HG03103 (cell line): ENCODE data around the gene FOXN3.

Experiments used
- ATAC-seq: cut with Tn5 transposase; IDR thresholded peaks from one replicate; pipeline ENCODE4 v1.9.1; 2021; ENCODE audit warnings: low read depth; ENCODE audit not compliant: unreplicated experiment

Gene FOXN3

DNA sequence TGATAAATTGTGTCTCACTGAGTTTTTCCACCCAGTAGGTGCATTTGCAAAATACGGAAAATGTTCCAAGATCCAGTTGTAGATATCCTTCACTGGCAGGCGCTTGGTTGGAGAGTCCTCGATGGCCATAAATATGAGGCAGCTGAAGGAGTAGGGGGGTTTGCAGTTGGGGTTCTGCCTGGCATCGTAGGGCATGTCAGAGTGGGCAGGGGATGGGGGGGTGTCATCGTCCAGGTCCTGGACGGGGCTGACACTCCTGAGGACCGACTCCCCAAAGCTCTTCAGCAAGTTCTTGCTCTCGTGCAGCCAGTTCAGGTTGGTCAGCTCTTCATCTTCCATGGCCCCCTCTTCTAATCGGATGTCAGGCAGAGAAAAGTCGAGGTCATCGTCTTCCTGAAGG is 5.1 kb downstream of the FOXN3 start:
- no peak for ATAC-seq

DNA sequence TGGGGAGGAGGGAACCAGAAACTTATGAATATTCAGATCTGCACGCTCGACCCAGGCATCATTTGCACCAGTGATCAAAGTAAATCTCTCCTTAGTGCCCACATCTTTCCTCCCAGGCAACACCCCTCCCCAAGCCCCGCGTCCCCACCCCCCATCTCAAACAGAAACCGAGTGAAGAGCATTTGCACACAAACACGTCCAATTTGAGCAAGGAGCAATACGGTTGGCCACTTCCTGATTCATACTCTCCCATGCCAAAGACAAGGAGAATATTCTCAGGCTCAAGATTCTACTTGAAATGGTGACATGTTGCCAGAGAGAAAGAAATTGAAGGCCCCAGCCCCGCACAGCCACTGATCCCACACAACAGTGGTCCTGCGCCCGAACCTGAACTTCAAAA is 7.1 kb downstream of the FOXN3 start:
- no peak for ATAC-seq

DNA sequence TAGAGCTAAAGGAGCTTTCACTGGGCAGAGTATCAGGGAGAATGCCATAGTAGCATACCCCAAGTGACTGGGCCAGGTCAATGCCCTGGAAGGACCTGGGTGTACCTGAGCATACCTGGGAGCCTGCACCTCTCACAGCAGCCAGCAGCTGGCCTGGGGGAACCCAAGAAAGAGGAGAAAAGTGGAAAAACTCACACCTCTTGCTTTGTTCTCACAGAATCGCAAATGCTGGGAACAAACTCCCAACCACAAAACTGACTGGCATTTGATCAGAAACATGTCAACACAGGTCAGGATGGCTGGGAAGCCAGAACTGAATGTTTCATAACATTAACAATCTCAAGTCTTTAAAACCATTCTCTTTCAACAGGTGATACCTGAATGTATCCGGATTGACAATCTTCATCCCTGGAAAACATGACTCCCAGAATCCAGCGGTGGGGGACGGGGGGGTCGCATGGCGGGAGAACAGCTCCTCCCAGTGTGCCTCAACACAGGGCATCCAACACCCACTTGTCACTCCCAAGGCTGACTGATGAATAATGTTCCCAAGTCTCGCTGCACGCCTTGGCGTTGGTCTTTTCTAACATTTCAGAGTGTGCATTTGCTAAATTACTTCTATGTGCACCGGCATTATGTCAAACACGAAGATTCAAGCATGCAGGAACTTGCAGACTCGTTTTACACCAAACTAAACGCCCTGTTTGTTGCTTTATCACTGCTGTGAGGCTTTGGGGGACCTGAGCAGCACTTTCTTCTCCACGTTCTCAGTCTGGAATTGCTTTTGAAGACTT is 7.9 kb downstream of the FOXN3 start:
- no peak for ATAC-seq

DNA sequence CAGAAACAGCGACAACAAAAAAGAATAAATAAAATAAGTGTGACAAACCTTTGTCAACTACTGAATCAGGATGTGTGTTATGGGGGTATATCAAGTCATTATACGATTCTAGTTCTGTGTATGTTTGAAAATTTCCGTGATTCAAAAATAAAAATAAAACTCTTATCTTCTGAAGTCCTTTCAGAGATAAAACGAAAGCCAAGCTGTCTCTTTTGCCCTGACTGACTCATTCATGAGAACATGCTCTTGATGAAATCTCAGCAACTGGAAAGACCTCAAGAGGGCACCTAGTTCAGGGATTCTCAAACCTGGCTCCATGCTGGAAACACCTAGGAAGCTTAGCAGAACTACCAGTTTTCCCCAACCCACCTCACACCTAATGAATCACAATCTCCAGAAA is 9.2 kb downstream of the FOXN3 start:
- no peak for ATAC-seq

DNA sequence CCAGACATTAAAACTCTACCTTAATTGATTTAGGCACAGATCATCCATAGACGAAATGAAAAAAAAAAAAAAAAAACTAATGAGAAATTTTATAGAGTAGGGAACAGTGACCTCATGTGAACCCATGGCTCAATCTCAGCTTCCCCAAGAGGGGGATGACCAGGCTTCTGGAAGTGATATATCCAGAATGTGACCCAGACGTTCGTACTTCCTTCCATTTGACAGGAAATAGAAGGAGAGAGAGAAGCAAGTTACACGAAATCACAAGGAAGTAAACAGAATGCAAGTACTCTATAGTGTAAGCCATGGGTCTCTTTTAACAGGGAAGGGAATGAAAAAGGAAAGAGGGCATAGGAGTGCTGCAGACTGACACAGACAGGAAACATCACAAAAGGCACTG is 10.1 kb downstream of the FOXN3 start:
- no peak for ATAC-seq

DNA sequence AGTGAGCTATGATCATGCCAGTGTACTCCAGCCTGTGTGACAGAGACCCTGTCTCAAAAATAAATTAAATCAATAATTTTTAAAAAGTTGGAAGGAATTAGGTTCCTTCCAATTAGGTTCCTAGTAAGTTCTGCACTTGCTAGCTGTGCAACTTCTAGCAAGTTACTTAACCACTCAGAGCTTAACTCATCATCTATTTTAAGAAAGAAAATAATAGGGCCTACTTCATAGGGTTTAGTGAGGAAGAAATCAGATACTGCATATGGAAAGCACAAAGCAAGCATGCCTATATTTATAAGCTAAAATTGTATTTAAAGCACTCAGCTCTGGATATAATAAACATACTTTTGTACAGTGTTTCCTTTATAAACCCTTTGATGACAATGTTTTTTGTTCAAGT is 10.7 kb downstream of the FOXN3 start:
- no peak for ATAC-seq

DNA sequence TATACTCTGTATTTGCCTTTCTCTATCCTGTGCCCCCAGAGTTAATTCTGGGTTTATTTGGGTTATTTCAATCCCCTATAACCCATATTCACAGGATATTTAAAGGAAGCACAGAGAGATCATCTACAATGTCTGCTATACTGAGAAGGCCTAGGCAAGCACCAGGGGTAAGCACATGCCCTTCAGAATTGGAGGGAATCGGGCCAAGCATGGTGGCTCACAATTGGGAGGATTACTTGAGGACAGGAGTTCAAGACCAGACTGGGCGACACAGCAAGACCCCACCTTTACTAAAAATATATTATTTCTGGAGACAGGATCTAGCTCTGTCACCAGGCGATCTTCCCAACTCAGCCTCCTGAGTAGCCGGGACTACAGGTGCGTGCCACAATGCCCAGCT is 11.3 kb downstream of the FOXN3 start:
- no peak for ATAC-seq

DNA sequence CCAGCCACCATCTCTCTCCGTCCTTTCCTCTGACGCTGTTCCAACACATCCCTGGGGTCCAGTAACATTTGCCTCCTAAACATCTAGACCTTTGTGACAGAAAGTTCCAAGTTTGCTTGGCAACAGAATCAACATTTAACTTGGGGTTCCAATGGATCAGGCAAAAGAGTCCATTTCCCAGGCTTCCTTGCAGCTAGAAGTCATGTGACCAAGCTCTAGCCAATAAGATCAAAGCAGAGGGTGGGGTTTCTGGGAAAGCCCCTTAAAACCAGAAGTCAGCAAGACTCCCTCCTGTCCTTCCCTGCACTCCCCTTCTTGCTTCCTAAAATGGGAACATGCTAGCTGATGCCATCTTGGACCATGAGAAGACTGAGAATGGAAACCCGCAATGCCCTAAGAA is 14.7 kb downstream of the FOXN3 start:
- no peak for ATAC-seq

DNA sequence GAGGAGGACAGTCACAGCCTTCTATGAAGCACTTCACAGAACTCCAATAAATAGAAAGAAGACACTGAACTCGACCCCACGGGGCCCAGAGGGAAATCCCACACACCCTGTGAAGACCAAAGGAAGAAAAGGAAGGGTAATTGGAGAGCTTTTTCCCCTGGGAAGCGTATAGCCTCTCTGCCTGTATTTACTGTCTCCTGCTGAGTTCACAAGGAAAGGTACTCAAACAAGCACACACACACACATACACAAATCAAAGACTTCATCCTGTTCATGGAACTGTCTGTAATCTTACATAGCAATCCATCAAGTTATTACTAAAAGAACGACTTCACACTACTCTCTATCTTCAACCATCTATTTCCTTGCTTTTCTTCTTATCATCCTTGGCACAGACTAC is 15.3 kb downstream of the FOXN3 start:
- ATAC-seq: no peak

DNA sequence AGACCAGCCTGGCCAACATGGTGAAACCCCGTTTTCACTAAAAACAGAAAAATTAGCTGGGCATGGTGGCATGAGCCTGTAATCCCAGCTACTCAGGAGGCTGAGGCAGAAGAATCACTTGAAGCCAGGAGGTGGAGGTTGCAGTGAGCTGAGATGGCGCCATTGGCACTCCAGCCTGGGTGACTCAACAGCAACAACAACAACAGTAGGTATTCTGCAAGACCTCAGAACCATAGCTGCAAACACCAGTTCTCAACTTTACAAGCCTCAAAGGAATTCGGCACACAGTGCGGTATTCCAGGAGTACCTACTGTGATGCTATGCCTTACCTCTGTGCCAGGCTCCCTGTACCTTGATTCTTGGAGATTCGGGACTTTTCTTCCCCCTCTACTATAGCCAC is 15.8 kb downstream of the FOXN3 start:
- ATAC-seq: no peak

DNA sequence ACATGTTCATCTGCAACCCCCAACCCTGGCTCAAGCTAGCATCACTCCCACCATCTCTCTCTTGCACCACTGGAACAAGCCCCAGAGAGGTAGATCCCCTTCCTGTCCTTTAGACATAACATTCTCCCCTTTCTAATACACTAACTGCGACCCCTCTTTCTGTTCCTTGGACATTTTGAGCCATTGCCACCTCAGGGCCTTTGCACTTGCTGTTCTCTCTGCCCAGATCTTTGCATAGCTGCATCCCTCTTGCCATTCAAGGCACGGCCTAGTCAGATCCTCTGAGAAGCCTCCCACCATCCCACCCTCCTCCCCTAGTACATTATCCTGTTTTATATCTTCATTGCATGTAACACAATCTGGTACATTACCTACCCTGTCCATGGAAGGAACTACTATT is 16.5 kb downstream of the FOXN3 start:
- ATAC-seq: no peak

DNA sequence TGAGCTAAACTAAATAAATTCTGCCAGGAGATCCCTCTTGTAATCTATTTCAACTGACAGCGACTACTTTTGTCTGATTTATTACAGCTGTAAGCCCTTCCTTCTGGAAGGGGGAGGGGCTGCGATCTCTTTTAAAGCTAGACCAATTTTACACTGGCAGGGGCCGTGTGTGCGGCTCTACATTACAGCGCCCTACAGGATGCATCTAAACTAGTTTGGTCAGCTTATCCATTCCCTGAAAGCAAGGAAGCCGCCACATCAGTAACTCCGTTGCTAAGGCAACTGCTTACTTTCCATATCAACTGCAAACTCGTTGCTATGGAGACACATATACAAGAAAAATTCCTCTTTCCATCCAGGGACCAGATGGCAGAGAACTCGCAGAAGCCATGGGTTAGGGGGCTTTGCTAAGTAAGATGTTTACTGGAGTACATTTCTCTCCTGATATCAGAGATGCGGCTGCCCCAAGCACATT is 17.4 kb downstream of the FOXN3 start:
- no peak for ATAC-seq

DNA sequence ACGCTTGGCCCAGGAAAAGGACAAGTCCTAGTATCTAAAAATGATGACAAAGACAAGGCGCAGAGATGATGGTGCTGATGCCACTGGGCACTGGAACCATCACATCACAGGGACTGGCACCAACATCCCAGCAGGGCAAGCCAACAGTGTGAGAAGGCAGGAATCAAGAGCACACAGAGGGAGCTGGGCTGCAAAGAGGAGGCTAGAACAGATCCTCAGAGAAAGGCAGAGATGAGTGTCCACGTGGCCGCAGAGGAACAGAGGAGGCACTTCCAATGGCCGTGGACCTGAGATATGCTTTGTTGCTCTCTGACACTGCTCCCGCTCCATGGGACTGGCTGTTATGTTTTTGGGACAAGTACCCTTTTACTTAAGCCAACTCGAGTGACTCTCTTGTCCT is 17.9 kb downstream of the FOXN3 start:
- ATAC-seq: no peak

DNA sequence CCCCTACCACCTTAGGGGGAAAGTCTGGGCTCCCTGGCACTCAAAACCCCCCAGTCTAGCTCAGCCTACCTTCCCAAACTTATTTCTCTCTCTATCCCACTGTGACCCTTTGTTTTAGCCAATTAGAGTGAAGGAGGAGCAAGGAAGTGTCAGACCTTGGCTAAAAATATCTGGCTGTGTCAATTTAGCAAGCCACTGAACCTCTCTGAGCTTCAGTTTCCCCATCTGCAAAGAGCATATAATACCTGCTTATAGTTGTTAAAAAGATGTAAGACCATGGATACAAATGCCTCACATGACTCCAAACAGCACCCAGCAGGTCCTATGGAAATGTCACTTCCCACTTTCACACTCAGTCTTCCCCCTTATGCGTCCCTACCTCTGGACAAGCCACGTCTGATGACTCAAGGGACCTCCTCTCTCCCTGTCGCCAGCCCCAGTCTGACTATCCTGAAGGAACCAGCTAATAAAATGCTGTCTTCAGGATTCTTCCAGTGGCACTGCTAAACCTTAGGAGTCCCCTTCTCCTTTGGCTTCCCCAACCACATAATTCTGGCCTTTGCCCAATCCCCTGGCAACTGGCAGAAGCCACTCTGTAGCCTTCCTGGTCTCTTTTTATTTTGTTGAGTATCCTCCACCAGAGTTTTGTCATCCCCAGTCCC is 19.3 kb downstream of the FOXN3 start:
- ATAC-seq: no peak

DNA sequence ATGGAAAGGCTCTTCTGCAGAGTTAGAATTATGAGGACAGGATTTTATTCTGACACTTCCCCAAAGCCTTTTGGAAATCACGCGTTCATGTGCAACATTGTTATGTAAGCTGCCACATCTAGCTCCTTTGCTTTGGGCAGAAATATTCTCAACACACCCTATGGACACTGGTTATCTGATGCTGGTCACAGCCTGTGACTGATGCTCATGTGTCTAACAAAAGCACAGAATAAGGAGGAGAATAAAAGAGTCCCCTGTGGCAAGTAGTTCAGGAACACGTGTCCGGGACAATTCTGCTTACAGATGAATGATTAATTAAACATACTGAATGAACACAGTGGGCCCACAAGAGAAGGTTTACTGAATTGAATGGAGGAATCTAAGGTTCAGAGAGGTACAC is 22.1 kb downstream of the FOXN3 start:
- ATAC-seq: no peak

DNA sequence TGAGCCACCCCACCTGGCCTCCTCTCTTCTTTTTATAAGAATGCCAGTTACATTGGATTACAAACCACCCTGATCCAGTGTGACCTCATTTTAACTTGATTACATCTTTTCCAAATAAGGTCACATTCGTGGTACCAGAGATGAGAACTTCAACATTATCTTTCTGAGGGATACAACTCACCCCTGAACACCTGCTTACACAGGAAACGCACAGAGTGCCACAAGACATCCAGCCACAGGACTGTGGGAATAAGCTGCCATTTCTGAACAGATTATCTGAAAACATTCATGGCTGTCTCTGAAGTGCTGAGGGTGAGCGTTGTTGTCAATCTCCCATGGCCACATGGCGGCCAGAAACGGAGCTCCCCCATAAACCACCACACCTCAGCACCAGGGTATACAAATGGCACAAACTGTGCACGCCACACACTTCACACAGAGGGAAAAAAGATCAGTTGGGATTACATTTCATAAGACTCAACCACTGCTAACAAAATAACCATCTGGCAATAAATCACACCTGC is 23.7 kb downstream of the FOXN3 start:
- no peak for ATAC-seq

DNA sequence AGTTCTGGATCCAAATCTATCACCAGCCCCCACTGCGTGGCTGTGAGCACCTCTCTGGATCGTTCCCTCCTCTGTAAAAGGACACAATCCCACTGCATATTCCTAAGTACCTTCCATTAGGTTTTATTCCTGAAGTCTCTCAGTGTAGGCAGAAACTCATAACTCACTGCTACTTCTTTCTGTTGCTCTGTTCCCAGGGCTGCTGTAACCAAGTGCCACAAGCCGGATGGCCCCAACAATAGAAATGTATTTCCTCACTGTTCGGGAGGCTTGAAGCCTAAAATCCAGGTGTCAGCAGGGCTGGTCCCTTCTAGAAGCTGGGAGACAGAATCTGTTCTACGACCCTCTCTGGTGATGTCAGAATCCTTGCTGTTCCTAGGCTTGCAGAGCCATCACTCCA is 24.9 kb downstream of the FOXN3 start:
- ATAC-seq: no peak

DNA sequence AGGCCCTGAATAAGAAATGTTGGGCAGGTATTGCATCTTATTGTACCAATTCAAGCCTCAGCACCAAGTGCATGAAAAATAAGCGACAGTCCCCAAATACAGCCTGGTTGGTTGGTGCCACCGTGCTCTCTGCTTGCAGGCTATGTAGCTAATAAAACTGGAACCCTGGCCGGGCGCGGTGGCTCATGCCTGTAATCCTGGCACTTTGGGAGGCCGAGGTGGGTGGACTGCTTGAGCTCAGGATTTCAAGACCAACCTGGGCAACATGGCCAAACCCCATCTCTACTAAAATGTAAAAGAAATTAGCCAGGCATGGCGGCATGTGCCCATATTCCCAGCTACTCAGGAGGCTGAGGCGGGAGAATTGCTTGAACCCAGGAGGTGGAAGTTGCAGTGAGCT is 25.5 kb downstream of the FOXN3 start:
- no peak for ATAC-seq

DNA sequence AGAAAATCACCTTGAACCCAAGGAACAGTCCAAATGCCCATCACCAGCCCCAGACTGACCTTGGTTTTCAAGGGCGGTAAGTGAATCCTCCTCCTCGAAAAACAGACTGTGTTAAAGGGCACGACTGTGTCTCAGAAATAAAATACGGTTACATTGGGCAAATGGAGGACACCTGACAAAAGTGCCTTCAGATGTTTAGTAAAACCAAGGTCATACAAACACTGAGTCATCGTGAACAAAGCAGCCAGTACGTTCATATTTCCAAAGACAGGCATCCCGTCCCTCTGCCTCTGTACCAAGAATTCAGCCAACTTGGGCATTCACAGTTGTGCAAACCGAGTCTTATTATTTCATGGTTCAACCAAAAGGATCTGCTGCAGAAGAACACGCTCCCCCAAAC is 25.9 kb downstream of the FOXN3 start:
- no peak for ATAC-seq

DNA sequence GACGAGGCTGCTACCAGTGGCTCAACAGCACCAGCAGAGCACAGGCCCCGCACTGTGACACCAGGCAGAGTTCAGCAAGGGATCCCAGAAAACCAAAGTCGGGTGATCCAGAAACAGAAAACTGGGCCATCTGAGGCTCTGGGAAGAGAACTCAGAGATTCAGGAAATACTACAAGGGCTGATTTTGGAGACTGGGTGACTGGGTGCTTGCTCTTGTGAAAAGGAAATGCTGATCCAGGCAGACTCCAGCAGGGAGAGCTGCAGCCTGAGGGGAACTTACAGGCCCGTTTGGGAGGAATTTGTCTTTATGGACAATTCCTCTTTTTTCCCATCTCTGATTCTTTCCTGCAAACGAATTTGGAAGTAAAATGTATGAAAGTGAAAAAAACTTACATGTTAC is 28.2 kb downstream of the FOXN3 start:
- no peak for ATAC-seq

DNA sequence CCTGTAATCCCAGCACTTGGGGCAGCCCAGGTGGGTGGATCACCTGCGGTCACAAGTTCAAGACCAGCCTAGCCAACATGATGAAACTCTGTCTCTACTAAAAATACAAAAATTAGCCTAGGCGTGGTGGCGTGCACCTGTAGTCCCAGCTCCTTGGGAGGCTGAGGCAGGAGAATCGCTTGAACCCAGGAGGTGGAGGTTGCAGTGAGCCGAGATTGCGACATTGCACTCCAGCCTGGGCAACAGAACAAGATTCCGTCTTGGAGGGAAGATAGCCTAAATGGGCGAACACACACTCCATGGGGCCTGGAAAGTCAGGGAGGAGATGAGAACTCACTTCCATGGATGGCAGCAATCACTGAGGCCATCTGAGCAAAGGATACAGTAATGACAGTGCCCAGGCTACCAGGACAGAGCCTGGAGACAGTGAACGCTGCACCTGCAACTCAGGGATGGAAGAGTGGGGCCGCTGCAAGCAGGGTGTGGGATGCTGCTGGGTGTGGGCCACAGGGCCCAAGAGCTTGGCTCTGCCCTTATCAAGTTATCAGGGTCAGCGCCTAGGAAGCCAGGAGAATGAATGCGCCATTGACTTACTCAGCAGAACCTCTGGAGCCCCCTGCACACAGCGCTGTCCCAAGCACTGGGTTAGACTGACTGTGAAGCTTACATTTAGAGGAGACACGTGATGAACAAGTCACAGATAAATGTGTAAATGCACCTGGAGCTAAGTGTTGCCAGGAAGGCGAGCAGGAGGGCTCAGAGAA is 28.9 kb downstream of the FOXN3 start:
- ATAC-seq: no peak
